Measurements from ENCODE around the gene CAMTA1.

CAMTA1 gene

DNA sequence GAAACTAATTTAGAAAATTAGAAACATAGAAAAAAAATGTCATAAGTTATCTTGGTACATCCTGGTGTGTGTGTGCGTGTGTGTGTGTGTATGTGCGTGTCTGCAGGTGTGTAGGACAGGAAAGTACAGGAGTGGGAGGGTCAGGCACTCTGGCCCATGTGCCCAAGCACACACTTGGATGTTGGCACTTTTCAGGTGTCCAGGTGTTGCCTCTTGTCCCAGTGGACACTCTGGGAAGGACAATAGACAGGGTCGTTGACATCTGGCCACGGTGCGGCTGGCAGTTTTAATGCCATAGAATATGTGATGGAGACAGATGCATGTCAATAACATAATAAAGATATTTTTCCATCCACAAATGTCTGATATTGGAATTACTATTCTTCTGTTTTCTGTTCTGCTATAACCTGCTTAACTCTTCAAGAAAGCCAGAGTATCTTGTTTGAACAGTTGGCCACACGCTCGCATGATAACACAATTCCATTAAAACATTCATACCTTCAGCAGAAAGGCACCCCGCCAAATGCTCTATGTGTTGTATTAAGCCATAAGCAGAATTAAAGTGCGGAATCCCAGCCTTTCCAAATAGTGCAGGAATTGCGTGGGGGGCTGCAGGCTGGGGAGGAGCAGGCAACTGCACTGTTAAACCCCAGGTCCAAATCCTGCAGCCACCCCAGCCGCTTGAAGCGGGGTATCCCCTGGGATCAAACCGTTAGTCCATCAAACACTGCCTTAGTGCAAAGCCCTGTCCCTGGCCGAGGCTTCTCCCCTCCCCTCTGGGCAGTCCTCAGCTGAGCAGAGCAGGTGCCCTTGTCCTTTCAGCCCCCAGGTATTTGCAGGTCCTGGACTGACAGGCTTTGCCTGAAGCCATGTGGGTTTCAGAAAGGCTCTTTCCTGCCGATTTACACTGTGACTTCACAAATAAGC, 390.0 kb downstream of the CAMTA1 start:
- DNase-seq = no peak

DNA sequence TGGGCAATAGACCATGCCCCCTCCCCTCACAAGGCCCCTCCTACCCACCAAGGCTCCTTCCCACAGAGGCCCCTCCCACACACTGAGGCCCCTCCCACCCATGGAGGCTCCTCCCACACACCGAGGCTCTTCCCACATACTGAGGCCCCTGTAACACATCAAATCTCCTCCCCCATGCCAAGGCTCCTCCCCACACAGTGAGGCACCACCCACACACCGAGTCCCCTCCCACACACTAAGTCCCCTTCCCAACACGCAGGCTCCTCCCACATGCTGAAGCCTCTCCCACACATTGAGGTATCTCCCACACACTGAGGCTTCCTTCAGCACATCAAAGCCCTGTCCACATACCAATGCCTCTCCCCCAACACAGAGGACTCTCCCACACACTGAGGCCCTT, 391.8 kb downstream of the CAMTA1 start:
- no peak for DNase-seq

DNA sequence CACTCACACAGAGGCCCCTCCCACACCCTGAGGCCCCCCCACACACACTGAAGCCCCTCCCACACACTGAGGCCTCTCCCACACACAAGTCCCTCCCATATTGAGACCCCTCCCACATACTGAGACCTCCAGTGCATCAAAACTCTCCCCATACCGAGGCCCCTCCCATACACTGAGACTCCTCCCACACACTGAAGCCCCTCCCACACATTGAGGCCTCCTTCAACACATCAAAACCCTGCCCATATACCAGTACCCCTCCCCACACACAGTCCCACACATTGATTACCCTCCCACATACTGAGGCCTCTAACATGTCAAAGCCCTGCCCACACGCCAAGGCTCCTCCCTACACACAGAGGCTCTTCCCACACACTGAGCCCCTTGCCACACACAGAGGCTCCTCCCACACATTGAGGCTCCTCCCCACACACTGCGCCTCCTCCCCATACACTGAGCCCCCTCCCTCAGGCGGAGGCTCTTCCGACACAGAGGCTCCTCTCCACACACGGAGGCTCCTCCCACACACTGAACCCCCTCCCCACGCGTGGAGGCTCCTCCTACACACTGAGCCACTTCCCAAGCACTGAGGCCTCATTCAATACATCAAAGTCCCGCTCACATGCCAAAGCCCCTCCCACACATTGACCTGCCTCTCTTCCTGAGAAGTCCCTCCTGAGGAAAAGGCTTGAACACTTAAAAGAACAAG, 392.3 kb downstream of the CAMTA1 start:
- DNase-seq = no peak

DNA sequence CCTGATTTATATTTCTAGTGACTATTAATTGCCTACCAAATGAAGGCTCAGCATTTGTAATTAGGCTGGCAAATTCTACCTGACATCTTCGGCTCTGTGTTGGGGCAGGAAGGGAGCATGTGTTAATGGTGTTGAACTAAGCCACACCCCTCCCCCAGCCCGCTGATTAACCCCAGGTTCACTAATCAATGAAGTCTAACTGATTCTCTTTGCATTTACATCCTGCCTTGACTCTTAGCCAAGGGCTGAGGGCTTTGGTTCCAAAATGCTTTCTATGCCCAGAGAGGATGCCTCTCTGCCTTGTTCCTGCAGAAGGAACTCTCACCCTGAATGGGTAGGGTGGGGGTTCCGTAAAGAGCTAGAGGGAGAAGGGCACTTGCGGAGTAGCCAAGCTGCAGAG, 393.1 kb downstream of the CAMTA1 start:
- DNase-seq = no peak

DNA sequence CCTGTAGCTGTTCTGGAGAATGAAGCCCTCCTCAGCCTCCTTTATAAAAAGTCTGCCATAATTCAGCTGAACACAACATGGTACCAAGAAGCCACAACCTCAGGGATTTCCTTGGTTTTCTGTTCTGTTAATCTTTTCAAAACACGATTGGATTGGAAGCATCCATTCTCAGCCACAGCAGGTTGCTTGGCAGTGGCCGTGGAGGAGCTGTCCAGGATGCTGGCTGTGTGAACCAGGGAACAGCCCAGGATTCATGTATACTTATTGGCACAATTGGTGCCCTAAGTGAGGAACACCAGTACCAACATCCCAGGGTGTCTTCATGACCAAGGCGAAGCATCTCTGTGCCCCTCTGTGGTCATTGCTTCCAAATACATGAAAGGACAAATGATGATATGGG, 393.5 kb downstream of the CAMTA1 start:
- DNase-seq = no peak

DNA sequence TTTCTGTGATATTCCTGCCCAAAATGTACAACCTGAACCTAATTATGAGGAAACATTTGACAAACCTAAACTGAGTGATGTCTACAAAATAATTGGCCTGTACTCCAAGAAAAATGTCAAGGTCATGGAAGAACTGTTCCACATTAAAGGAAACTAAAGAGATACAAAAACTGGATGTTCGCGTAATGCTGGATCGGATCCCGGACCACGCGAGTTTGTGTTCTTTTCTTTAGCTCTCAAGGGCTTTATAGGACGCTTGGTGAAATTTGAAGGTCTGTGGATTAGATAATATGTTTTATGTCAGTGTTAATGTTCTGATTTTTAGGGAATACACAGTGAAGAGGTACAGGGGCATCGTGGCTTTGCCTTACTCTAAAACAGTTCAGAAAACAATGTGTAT, 400.5 kb downstream of the CAMTA1 start:
- DNase-seq = no peak

DNA sequence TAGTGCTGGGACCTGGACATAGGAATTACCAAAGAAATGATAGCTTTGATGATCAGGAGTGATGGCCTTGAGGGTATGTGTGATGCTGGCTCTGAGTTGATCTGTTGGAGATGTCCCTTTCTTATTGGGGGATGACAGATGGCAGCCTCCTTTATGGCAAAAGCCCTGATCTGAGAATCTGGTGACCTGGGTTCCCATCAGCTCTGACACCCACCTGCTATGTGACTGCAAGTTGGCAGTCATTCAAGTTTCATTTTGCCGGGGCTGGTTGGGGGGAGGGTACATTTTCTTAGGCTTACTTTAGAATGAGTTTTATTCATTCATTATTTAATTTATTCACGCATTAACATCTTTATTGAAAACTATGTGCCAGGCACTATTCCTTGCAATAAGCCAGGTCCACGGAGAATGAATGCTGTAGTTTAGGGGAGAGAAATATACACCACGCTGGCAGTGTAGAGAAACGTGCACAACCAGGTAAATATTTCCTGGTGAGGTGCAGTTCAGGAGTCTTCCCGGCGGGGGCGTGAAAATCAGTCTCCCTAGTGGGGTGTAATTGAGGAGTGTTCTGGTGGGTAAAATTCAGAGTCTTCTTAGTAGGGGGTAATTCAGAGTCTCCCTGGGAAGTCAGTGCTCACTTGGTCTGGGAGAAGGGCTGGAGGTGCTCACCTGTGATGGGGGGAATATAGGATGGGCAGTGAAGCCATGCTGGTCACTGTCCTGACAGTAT, 401.3 kb downstream of the CAMTA1 start:
- peak in 1 of 2 experiments; percentile 22 for DNase-seq

DNA sequence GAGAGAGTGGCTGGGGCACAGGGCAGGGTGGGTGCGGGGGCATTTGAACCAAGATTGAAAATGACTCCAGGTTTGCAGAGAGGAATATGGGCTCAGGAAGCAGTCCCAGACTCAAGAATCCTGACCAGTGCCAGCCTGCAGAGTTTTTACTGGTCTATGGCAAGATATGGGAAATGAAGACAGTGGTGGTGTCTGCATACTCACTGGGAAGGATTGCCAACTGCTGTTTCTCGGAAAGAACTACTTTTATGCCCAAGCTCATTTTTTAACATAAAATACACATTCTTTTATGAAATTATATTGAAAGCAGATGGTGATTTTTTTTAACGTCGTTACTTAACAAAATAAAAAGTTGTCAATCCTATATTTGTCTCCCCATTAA, 401.8 kb downstream of the CAMTA1 start:
- no peak for DNase-seq

DNA sequence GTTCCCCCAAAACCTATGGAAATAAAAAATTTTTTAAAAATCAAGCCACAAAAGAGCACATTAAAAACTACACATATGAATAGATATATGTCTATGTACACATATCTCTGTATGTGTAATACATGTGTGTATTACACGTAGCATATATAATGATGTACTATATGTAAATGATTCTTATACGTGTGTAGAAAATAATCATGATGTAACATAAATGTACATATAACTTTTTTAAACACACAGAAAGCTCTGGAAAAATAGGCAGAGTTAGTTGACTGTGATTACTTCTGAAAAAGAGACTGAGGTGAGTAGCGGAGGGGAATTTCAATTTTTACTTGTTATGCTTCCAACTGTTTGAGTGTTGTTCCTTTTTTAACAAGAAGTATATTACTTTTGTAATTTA, 405.0 kb downstream of the CAMTA1 start:
- DNase-seq = no peak

DNA sequence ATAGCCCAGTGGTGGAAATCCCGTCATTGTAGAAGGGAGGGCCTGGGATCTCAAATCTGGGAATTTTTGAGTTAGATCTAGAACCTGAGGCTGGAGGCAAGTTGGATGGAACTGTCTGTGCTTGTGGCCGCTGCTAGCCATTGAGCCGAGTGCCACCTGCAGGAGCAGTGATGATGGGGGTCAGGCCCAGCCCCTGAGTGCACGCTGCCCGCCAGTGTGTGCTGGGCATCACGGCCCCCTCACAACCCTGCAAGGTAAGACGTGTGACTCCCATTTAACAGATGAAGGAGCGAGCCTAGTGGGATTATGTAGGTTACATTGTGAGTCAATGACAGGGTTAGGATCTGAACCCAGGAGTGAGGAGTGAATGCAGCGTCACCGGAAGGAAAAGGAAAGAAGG, 407.2 kb downstream of the CAMTA1 start:
- no peak for DNase-seq

DNA sequence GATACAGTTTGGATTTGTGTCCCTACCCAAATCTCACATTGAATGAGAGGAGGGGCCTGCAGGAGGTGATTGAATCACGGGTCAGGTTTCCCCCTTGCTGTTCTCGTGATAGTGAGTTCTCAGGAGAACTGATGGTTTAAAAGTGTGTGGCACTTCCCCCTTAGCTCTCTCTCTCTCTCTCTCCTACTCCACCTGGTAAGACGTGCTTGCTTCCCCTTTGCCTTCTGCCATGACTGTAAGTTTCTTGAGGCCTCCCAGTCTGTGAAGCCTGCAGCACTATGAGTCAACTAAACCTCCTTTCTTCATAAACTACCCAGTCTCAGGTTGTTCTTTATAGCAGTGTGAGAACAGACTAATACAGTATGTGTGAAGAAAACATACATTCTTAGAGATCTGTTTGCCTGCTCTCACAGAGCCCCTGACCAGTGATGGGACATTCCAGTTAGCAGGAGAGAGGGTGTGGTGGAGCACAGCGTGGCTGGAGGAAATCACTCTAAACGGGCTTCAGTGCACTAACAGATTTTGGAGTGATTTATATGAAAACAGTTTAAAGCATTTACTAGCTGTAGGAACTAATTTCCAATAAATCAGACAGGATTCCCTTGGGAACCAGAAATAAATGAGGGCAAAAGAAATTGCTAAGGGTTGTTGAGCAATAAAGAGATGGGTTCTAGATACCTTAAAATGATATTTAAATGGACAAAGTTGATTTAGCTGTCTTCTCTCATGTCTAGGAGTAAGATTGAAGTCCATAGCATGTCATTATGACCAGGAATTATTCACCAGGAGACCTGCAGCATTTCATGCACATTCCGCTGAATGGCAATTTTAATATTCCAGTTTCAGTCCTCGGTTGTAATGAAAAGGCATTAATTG, 411.0 kb downstream of the CAMTA1 start:
- DNase-seq = no peak

DNA sequence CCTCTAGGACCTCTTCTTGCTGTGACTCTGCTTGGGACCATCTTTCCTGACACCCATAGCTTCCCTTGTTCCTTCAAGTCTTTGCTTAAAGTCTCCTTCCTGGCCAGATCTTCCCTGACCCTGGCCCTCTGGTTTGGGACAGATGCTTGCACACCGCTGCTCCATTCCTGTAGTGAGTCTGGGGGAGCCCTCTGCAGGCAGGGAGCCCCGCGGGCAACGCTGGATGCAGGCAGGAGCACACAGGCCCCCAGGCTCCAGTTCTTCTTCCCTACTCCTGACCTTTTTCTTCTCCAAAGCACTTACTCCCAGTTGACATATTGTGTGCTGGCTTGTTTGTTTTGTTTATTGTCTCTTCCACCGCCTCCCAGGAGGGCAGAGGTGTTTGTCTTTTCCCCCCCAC, 413.4 kb downstream of the CAMTA1 start:
- DNase-seq = no peak

DNA sequence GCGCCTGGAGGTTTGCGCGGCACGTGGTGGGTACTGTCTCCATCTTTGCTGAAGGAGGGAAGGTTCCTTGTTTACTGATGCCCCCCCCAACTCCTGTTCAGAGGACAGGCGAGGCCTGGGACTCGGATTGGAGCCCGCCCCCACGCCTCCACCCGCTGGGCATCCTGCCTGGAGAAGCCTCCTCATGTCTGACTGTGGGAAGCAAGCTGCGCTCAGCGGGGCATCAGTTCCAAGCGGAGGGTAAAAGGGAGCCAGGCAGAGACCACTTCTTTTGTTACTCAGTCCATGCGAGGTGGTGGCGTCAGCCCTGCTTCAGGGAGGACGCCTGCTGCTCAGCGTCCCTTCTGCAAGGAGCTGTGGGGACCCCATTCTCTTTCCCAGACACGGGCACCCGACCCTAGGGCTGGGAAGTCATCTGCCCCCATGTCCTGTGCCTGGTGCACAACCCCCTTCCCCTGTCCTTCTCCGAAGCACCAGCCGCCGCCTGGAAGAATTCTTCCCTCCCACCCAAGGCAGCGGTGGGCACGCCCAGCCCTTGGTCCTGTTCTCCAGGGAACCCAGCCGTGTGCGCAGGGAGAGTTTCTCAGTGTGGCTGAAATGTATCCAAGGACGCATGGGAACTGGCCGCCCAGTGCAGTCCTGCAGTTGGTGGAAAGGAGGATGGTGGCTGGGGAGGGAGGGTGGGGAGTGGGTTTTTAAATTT, 414.0 kb downstream of the CAMTA1 start:
- no peak for DNase-seq

DNA sequence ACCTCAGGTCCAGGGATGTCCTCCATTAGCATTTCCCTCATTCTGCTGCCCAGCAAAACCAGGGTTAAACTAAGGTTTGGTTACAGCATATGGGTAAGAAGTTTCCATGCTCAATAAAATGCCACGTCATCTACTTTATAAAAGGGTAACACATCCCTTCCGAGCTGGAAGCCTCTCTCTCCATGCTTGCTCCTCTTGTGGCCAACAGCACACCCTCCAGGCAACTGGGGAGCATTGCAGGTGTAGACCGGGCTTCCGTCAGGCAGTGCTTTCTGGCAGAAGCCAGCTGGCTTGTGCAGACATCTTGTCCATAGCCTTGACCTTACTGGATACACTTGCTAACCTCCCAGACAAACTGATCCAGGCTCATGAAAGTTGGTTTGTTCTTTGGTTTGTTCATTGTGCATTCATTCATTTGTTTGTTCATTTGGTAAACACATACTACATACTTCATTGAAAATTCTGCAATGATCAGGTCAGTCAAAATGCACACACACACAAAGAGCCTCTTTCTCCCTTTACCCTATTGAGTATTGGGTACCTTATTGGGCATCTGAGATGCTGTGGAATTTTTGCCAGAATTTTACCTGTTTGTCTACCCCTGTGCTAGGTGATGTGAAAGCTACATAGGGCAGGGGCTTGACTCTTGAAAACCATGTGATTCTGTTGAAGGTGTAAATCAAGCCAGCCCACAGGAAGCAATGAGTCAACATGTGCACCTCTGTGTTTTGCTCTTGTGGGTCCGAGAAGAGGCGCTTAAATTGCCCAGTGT, 422.8 kb downstream of the CAMTA1 start:
- peak; percentile 64 to 83 for DNase-seq

DNA sequence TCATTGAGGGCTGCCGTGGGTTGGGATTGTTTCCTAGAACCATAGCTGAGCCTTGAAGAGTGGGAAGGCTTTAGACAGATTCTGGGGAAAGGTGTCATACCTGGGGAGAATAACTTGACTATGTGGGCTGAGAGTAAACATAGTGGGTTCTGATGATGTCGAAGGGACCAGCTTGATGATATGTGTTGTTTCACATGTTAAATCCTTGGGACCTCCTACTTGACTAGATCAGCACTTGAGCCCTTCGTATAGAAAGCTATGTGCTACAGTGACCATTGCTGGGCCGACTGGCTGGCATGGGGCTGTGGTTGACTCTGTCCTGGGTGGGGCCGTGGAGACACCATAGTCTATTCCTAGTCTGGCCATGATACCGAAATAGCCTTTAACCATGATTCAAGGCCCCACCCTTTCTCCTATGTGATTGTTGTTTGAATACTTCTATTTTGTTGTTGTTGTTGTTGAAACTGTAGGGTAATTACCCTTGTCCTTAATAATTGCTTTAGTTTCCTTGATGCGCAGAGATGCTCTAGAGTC, 423.5 kb downstream of the CAMTA1 start:
- DNase-seq = no peak

DNA sequence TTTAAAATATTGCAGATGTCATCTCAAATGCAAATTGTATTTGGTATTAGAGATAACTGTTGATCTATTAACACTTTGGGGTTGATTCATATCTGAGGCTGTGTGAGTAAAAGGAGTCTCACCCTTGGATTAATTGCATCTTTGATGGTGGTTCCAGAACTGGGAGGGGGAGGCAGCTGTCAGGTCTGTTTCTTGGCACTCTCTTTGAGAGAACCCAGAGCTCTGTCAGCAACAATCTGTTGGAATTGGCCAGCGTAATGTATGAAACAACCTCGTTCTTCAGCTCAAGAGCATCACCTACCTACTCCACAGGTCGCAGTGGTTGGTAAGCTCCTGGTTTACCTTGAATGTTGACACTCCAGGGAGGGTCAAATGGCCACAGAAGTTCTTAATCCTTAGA, 424.1 kb downstream of the CAMTA1 start:
- no peak for DNase-seq

DNA sequence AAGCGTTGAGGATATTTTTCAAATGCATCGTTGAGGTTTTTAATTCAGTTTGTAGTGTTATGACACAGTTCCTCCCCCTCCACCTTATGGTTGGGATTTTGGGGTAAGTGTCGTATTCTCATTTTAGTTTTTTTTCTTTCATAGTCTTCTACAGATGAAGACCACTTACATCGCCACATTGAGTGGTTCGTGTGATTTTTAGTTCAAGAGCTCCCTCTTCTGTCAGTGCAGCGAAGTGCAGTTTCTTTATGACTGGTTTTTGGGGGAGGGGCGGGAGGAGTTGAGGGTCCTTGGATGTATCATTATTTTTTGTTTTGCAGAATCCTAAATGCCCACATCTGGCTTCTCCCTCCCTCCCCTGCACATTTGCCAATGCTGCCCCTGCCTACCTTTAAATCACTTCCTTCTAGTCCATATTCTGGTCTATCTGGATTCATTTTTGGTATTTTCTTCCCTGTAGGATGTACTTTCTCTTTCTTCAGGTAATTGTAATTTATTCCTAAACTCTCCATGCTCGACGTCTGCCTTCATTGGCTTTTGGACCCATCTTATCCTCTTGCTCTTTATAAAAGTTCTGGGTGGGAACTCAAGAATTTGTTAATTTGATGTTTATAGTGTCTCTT, 433.1 kb downstream of the CAMTA1 start:
- DNase-seq = peak; percentile 41 to 69

DNA sequence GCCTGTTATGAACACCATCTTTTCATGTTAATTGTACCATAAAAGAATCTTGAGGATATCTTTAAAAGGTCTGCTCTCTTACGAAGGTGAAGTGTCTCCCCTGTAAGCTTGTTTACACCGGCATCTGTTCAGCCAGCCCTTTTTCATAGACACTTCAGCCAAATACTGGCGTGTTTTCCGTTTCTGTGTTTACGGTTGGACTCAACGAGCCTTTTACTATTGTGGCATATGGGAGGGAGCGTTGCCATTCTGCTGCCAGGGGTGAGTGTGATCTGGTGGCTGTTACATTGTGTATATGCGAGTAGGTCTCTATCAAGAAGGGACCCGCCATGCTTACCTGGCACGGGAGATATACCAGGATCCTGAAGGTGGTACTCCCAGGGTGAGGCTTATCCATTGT, 433.8 kb downstream of the CAMTA1 start:
- DNase-seq = peak in 1 of 2 experiments; percentile 16

DNA sequence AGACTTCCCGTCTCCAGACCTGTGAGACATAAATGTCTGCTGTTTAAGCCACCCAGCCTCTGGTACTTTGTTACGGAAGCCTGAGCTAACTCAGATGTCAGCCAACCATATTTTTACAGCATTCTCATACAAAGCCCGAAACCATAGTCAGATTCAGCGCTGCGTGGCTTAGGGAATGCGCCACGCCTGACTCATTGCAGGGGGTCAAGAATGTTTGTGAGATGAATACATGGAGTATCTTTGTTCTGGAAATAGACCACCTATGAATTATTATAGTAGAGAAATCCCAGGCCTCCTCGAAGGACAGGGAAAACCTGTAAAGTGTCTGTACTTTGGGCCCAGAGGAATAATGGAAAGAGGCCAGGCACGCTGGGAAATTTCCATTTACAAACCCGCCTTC, 434.8 kb downstream of the CAMTA1 start:
- no peak for DNase-seq

DNA sequence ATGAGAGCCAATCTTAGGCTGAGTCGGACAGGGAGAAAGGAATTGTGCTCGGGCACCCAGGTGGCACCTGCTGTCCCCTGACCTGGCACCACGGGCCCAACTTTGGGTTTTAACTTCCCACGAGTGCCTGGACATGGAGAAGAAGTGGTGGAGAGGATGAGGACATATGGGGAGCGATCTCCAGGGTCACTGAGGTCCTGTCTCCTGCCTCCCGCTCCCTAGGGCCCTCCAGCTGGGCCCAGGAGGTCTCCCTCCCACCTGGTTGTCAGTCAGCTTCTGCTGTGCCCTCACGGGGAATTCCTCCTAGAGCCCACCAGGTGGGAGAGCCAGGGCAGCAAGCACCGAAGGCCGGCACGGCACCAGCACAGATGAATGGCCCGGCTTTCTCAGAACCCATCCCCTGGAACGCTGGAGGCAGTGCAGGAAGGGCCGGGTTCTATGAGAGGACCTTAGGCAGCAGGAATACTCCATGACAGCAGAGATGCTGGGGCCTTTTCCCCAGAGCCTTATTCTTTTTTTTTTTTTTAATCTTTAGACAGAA, 435.5 kb downstream of the CAMTA1 start:
- no peak for DNase-seq
